Frontal cortex (tissue), 4 donors: Measurements from ENCODE around the gene PPP6R2. TPM values are rescaled to one million over a fixed set of nuclear protein-coding genes. Genes with fewer than 3 reads are reported as not detected.

Experiments
- DNase-seq, 2 donors: peaks; one replicate each; pipeline ENCODE4 v3.0.0; 2012; ENCODE audit warnings: low spot score in 2 of 2
- FAIRE-seq: peaks from 2 replicates; lab custom pipeline; 2012; peaks lifted over from hg19 to GRCh38; lab: Jason Lieb, UNC
- total RNA-seq: library from RNA; depleted of rRNA; stranded (reverse); fragments of >200 nt; gene quantifications from one replicate; pipeline ENCODE4 v1.2.3, GENCODE V29; 2014
- donor health status: control.
- donor health status: control.
- donor health status: control.

PPP6R2 gene
- total RNA-seq, 1 donor from 2014 or later, result 62.4 TPM

DNA sequence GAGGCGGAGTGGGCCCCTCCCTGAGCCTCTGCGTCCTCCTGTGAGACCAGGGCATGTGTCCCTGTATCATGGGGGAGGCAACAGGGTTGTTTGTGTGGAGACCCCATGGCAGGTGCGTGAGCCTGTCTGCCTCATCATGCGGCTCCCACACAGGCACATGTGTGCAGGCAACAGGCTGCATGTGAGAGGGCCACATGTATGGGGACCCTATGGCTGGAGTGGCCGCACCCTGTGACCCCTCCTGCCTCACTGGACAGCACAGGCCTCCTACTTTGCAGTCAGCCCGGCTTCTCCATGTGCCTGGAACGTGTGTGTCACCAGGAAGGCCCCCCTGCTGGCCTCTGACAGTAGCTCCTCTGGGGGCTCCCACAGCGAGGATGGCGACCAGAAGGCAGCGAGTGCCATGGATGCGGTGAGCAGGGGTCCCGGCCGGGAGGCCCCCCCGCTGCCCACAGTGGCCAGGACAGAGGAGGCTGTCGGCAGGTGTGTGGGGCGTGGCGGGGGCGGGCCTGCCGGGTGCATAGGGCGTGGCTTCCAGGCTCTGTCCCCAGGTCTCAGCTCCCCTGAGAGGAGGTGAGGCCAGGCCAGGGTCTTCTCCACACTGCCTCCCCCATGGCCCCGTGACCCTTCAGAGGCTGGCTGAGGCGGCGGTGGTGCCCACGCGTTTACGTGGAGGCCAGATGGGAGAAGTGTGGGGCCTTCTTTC lies 97.6 kb downstream of the PPP6R2 start:
- FAIRE-seq, result no peak
- DNase-seq, result peak in 1 of 2 donors; percentile 29

GRCh38 chr22:50441428-50441993 lies 98.4 kb downstream of the PPP6R2 start:
- FAIRE-seq, result no peak

DNA sequence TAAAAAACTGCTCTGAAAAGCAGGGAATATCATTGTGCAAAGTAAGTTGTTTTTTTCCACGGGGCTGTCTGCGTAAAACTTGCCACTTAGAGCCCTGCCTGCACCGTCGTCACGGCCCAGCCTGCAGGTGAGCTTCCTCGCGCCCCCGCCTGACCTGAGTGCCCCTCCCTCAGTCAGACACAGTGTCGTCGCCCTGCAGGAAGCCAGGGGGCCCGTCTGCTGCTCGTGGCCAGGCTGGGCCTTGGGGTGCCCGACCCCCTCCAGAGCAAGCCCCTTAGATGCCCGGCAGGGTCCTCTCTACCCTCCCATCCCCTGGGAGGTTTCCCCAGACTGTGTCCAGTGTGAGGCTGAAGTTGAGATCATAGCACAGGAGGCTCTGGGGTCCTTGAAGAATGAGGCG lies 100.1 kb downstream of the PPP6R2 start:
- no peak for DNase-seq
- no peak for FAIRE-seq

More at GRCh38 chr22:50441428-50441993, 98.4 kb downstream of the PPP6R2 start:
- DNase-seq, result no peak

DNA sequence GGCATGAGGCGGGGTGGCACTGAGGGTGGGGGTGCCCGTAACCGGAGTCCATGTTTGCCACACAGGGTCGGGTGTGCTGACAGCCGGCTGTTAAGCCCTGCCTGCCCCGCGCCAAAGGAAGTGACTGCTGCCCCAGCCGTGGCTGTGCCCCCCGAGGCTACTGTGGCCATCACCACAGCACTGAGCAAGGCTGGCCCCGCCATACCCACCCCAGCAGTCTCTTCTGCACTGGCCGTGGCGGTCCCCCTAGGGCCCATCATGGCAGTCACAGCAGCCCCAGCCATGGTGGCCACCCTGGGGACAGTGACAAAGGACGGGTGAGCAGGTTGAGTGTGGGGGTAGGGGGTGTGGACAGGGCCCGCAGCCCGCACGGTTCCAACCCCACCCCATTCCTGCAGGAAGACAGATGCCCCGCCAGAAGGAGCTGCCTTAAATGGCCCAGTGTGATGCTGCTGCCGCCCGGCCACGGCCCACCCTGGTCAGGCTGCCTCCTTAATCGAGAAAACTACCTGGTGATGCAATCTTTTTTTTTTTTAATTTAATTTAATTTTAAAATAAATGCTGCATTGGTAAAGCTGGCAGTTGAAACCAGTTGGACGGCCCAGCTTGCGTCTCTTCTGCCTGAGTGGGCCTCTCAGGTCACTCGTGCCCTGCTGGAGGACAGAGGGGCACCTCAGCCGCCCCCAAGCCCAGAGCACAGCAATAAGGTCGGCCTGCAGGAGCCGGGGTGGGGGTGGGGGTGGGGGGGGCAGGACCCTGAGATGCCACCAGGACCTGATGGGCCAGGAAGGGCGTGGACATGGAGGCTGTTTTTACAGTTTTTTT lies 100.9 kb downstream of the PPP6R2 start:
- DNase-seq (no peak), FAIRE-seq (no peak)

DNA sequence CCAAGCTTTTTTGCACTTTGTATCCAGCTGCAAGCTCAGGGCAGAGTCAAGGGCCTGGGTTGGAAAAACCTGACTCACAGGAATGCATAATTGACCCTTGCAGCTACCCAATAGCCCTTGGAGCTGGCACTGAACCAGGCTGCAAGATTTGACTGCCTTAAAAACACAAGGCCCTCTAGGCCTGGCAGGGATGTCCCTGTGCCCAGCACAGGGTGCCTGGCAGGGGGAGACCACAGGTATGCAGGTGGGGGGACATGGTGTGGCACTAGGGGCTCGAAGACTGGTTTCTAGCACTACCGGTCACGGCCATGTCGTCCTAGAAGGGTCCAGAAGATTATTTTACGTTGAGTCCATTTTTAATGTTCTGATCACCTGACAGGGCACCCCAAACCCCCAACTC lies 101.5 kb downstream of the PPP6R2 start:
- FAIRE-seq, result no peak

GRCh38 chr22:50445071-50445879 lies 102.1 kb downstream of the PPP6R2 start:
- no peak for DNase-seq
- no peak for FAIRE-seq

More for the DNA sequence above, 101.5 kb downstream of the PPP6R2 start:
- no peak for DNase-seq

DNA sequence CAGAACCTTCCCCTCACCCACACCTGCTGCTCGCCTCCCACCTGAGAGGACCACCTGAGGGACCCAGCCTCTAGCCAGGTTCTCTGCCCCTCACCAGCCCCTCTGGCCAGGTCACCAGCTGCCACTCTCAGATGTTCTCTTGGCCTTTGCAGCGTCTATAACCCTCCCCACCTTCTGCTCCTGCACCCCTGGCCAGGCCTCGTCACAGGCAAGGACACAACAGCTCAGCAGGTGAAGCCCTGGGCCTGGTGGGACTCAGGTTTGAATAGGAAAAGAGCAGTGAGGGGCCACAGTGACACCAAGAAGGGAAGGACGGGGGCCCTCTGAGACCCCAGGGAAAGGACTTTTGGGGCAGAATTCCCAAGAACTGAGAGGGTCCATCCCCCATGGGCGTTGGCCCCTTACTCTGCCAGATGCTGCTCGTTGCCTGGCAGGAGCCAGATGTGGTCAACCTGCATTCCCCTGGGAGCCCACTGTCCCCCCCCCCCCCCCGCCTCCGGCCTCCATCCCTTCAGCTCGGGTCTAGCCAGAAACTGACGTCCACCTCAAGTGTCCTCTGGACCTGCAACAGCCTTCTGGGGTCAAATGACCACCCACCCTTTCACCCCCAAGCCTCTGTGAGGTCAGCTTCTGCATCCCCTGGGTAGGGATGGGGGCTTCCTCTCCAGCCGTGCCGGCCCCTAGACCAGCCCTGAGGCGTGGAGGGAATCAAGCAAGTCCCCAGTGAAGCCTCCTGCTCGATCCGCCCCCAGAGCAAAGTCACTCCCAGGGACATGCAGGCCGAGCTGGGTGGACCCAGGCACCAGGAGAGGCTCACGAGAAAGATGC lies 103.0 kb downstream of the PPP6R2 start:
- DNase-seq, result no peak
- no peak for FAIRE-seq

DNA sequence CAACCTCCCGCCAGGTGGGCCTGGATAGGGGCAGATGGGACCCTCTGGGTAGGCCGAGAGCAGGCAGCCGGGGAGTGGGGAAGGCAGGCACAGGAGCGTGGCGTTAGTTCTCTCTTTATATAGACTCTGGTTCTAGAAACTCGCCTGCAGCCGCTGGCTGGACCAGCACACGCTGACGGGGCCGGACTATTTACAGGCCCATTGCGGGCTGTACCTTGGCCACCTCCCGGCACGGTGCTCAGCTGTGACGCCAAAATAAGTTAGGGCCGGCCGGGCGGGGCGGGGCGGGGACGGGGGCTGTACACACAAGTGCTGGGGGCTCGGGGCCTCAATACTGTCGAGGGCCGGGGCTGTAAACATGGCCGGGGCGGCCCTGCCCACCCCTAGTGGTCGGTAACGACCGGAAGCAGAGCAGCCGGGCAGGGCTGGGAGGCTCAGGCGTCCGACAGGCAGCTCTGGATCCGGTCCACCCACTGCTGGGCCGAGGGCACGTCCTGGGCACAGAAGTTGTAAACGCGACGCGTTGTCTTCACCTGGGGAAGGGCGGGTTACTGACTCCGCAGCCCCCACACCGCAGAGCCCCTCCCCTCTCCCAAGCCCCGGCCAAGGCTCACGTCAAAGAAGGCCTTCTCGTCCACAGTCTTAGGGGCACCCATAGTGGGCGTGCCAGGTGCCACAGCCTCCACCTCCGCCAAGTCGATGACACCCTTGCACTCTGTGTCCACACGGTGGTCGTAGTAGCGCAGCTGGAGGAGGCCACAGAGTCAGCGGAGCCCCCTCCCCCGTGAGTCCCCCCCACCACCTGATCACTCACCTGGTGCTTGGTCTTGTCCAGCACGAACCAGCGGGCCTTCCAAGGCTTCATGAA lies 103.8 kb downstream of the PPP6R2 start:
- DNase-seq, result no peak
- FAIRE-seq, result no peak

DNA sequence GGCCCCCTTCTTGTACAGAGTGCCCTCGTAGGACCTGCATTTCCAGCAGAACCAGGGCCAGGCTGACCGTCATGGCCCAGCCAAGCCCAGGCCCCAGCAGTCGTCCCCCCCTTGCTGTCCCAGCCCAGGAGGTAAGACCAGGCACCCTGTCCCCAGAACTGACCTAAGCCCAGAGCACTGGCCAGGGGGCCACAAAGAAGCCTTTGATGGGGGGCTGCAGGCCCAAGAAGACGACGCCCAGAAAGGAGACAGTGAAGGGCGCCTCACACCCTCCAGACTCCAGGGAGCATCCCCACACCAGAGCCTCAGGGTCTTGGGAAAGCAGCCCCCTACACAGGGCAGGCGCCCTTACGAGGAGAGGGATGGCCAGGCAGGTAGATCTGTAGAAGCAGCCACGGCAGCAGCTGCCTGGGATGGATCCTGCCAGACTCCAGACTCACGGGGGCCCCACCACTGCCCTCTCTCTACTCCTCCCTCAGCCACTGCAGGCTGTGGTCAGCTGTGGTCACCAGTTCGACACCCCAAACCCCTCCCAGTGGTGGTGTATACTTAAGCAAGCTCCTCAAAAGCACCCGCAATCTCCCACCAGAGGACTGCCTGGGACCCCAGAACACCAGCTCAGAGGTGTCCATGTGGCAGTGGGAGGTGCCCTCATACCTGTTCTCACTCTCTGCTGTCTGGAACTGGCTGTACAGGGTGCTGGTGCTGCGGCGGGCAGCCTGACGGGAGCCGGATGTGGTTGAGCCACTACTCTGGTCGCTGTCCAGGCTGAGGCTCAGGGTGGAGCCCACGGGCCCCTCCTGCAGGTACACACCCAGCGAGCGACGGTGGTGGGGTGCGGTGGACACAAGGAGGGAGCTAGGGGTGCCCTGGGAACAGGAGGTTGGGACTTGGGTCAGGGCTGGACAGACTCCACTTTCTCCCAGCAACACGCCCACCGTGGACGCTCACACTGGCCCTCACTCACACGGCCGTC lies 104.7 kb downstream of the PPP6R2 start:
- DNase-seq (no peak), FAIRE-seq (no peak)

GRCh38 chr22:50452649-50453048 lies 109.5 kb downstream of the PPP6R2 start:
- FAIRE-seq, result no peak
- no peak for DNase-seq

DNA sequence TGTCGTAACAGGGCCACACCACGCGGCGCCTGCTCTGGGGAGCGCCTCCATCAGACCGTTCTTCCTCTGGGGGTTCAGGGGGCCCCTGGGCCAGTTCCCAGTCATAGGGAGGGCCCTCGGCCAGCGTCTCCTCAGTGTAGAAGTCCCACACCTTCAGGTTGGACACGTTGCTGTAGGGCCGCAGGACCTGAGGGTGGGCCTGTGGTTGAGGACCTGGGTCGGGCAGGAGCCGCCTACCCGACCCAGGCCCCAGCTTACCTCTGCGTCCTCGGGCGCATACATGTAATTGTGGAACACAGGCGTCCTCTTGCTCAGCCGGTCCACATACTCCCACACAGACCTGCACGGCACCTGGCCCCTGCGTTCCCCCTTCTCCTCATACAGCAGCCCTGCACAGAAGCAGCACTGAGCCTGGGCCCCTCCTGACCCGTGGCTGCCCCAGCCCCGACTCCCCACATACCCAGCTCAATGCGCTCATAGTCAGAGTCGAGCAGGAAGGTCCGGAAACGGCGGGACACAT lies 111.5 kb downstream of the PPP6R2 start:
- no peak for FAIRE-seq
- DNase-seq, result no peak

DNA sequence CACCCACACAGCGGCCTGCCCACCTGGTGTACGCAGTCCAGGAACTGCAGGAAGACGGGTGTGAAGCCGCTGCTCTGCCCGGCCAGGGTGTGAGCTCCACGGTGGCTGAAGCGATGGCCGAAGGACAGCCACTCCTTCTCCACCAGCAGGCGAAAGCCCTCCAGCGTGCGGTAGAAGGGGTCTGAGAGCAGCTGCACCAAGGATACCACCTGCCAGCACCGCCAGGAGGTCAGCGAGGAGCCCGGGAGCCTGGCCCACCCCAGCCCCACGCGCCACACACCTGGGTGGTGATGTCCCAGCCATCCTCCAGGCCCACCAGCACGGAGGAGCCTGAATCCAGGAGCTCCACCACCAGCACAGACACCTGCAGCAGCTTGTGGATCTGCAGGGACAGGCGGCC lies 112.1 kb downstream of the PPP6R2 start:
- FAIRE-seq (no peak), DNase-seq (no peak)

- no peak for FAIRE-seq
- no peak for DNase-seq
Observed at GRCh38 chr22:50456026-50456425, 112.9 kb downstream of the PPP6R2 start.

DNA sequence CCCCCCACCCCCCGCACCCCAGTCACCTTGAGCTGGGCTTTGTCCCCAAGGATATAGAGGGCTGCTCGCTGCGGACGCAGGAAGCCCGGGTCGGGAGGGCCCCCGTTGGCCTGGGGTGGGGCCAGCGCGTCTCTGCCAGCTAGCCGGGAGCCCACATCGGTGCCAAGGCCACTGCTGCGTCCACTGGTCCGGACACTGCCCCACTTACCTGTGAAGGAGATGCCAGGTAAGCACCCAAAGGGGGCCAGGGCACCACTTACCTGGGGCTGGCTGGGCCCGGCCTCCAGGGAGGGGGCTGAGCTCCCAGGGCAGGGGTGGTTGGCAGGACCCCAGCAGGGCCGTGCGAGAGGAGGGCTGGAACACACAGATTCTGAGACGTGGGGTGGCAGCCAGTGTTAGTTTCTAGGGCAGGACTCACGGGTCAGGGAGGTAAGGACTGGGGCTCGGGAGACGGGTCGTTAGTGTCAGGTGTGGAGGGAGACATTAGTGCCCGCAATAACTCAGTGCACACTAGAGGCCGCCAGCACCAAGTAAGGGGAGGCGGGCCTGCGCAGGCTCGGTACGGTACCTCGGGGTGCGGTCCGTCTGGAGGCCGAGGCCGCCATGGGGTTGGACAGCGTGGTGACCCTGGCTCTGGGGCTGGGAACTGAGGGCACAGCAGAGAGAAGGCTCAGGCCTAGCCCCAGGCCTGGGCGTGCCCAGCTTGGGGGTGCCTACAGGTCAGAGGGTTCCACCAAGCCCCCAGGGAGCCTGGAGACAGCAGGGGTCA lies 113.5 kb downstream of the PPP6R2 start:
- DNase-seq, result no peak
- no peak for FAIRE-seq

GRCh38 chr22:50459016-50459415 lies 115.9 kb downstream of the PPP6R2 start:
- DNase-seq (no peak), FAIRE-seq (no peak)

DNA sequence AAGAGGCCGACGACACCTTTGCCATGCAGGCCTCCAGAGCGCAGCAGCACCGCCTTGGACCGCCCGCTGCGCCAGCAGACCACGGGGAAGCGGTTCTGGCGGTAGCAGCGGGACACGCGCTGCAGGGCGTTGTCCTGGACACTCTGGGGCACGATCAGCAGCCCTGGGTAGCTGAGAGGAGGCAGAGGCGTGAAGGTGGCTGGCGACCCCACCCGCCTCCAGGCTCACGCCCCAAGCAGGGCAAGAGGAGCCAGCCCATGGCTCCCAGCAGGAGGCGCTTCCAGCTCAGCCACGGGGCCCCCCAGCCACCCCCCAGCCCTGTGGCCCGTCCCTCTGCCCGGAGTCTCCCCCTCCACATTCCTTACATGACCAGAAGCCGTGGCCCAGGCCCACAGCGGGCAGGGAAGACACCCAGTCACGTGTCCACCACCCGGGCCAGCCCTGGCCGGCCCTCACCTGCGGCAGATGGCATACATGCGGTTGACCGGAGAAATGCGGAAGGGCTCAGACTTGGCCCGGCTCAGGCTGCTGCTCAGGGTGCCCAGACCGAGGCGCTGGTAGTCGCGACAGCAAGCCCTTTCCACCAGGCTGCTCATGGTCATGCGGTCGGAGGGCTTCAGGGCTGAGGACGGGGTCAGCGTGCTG lies 116.5 kb downstream of the PPP6R2 start:
- FAIRE-seq, result no peak
- no peak for DNase-seq
